Measurements from ENCODE around the gene PPM1M.

The PPM1M gene

GRCh38 chr3:52245322-52246263 lies at the start of gene PPM1M:
Gene PPM1M (plus strand): TSS chr3:52245759. CDS start chr3:52245825, 66 bp downstream.
- DNase-seq (ENCODE audit: low read depth in 3 of 3): no peak

GRCh38 chr3:52195823-52196331 lies 49.7 kb upstream of the PPM1M start:
- no peak for DNase-seq (ENCODE audit: low read depth in 3 of 3)

DNA sequence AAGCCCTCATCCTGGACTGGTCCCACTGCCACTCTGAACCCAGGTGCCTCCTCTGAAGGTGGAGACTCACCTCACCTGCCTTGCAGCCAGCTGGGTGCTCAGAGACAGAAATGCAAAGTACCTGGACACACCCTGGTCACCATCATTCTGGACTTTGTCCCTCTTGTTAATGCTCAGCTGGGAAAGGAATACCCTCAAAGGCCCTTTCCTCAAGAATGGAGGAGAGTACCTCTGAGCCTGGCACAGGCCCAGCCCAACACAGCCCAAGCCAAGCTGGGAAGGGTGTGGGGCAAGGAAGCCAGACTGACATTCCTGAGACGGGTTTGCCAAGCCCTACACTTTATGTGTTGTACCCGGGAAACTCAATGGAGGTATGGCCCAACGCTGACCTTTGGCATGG lies 48.6 kb upstream of the PPM1M start:
- DNase-seq (ENCODE audit: low read depth in 3 of 3): no peak

DNA sequence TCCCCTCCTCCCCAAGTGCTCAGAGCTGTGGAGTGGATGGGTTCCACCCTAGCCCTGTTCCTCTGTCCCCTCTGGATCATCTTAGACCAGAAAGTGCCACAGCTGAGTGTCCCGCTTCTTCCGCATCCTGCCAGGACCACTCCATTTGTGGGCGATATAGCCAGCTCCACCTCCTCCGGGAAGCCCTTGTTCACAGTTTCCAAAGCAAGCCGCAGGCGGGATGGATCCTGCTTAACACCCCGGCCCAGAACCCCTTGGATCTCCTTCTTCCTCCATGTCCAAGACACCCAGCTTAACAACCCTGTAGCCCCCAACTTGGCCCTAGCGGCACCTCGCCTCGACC lies 48.1 kb upstream of the PPM1M start:
- DNase-seq (ENCODE audit: low read depth in 3 of 3): no peak

GRCh38 chr3:52197842-52198625 lies 47.5 kb upstream of the PPM1M start, which contains the start of gene ALAS1:
Gene ALAS1 (plus strand): TSS chr3:52198160. CDS start chr3:52199242, 1,082 bp downstream.
- DNase-seq (ENCODE audit: low read depth in 3 of 3): peak; percentile 84 to 94 (median 86)

DNA sequence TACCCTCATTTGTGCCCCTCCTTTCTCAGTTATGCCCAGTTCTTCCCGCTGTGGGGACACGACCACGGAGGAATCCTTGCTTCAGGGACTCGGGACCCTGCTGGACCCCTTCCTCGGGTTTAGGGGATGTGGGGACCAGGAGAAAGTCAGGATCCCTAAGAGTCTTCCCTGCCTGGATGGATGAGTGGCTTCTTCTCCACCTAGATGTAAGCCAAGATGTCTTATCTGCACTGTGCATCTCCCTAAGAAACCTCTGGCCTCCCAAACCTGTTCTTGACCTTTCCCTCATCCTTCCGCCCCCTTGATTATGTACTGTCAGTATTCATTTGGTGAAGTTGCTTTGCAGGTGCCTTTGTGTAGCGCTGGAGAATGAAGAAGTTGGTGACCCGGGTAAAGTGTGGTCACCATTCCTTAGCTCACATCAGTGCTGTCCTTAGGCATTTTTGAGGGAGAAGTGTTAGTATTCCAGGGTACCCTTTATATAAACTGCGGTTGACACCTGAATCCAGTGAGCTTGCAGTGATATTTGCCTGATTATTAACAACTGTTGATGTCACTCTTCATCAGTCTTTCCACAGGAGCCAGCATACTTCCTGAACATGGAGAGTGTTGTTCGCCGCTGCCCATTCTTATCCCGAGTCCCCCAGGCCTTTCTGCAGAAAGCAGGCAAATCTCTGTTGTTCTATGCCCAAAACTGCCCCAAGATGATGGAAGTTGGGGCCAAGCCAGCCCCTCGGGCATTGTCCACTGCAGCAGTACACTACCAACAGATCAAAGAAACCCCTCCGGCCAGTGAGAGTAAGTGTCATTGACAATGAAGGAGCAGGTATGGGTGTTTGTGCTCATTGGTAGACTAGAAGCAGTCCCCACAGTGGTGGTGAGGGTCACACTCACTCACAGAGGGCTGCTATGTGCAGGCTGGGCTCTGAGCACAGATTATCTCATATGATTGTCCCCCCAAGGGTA lies 46.6 kb upstream of the PPM1M start:
- no peak for DNase-seq (ENCODE audit: low read depth in 3 of 3)

GRCh38 chr3:52200981-52201679 lies 44.4 kb upstream of the PPM1M start:
- no peak for DNase-seq (ENCODE audit: low read depth in 3 of 3)

- no peak for DNase-seq (ENCODE audit: low read depth in 3 of 3)
Observed at GRCh38 chr3:52202384-52203077, 43.0 kb upstream of the PPM1M start.

DNA sequence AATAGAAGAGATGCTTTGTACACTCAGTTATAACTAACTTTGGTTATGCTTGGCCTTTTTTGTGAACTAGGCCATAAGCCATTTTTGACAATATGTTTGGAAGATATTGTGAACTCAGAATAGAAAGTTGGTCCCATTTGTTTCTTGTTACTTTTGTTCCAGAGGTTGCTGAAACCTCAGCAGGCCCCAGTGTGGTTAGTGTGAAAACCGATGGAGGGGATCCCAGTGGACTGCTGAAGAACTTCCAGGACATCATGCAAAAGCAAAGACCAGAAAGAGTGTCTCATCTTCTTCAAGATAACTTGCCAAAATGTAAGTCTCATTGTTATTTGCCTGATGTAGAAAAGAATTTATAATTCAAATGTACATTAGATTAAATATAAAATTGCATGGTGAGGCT lies 41.9 kb upstream of the PPM1M start:
- no peak for DNase-seq (ENCODE audit: low read depth in 3 of 3)

GRCh38 chr3:52204337-52205073 lies 41.1 kb upstream of the PPM1M start:
- DNase-seq (ENCODE audit: low read depth in 3 of 3): no peak

- DNase-seq (ENCODE audit: low read depth in 3 of 3): no peak
Observed at GRCh38 chr3:52205727-52206372, 39.7 kb upstream of the PPM1M start.

- no peak for DNase-seq (ENCODE audit: low read depth in 3 of 3)
Observed at GRCh38 chr3:52208556-52208955, 37.0 kb upstream of the PPM1M start.

DNA sequence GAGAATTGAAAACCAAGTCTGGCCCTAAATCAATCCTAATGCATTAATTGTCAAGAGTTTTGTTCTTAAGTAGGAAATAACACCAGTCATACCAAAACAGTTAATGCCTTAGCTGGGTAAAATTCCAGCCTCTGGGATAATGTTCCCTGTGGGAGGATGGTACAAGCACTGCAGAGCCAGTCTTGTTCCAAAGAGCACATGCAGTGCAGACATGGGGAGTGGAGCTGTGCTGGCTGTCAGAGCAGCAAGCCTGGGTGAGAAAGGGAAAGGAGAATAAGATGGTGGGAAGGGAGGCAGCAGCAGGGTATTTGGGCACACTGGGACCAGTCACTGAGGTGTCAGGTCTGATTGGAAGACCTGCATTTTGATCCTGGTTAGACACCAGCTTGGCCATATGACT lies 35.5 kb upstream of the PPM1M start:
- DNase-seq (ENCODE audit: low read depth in 3 of 3): no peak

DNA sequence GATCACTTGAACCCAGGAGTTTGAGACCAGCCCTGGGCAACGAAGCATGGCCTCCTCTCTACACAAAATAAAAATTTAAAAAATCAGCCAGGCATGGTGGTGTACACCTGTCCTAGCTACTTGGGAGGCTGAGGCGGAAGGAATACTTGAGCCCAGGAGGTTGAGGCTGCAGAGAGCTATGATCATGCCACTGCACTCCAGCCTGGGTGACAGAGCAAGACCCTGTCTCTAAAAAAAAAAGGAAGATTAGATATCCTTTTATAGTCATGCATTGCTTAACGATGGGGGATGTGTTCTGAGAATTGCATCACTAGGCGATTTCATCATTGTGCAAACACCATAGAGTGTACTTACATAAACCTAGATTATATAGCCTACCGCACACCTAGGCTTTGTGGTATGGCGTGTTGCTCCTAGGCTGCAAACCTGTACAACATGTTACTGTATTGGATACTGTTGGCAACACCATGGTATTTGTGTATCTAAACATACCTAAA lies 35.0 kb upstream of the PPM1M start:
- DNase-seq (ENCODE audit: low read depth in 3 of 3): no peak

DNA sequence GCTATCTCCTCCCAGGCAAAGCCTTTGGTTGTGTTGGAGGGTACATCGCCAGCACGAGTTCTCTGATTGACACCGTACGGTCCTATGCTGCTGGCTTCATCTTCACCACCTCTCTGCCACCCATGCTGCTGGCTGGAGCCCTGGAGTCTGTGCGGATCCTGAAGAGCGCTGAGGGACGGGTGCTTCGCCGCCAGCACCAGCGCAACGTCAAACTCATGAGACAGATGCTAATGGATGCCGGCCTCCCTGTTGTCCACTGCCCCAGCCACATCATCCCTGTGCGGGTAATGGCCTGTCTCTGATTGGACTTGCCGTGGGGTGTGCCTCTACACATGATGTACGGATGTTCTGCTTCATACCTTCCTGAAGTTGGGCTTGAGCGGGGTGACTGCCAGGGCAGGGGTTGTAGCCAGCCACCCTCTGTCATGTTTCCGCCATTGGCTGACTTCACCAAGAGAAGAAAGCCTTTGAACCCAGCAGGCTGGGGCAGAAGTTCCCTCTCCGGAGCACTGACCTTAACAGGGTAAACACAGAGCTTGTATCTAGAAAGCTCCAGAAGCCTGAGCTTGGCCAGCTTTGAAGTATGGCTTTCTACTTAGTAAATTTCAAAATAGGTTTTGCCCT lies 34.2 kb upstream of the PPM1M start:
- DNase-seq (ENCODE audit: low read depth in 3 of 3): no peak

- no peak for DNase-seq (ENCODE audit: low read depth in 3 of 3)
Observed at GRCh38 chr3:52213005-52213404, 32.6 kb upstream of the PPM1M start.

- DNase-seq (ENCODE audit: low read depth in 3 of 3): no peak
Observed at GRCh38 chr3:52213901-52214300, 31.7 kb upstream of the PPM1M start.

DNA sequence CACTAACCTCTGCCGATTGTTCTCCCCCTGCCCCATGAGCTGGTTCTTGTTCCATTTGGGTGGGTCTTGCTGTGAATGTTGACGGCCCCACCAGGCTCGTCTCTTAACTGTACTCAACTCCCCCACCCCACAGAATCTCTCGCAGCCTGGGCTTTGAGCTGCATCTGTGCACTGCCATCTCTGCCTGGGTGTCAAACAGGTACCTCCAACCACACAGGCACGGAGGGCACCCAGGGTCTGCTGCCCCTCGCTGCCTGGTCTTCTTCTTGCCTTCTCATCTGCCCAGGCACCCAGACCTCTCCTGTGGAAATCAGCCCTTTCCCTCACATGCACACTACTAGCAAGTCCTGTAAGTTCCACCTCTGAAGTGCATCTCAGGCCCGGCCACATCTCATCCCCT lies 30.2 kb upstream of the PPM1M start:
- DNase-seq (ENCODE audit: low read depth in 3 of 3): no peak
